GM12878 (cell line): ENCODE data around the gene RALGPS1. TPM values are rescaled to one million over a fixed set of nuclear protein-coding genes. Genes with fewer than 3 reads are reported as not detected.

Source experiments
- ATAC-seq: fragments of 200-7000 bp; cut with Tn5 transposase; 3 replicates; pipeline ENCODE4 v1.9.1; 2020; ENCODE audit warnings: mild to moderate bottlenecking, moderate library complexity
- BruUV-seq: library from RNA; stranded (reverse); fragments of 400-500 nt; replicated peaks from 2 replicates; lab custom pipeline; 2021; lab: Mats Ljungman, UMichigan
- CTCF ChIA-PET: fragments of 300-600 bp; sonication (Branson Sonifier 250); formaldehyde crosslinking; extraction: SDS; loops from one replicate; lab custom pipeline; 2021; ENCODE audit warnings: inconsistent platforms; lab: Yijun Ruan, JAX
- POLR2A ChIA-PET: fragments of 350-600 bp; formaldehyde crosslinking; extraction: SDS; loops from one replicate; lab custom pipeline; 2021; ENCODE audit warnings: inconsistent platforms; lab: Charles Lee
- RAD21 ChIA-PET: fragments of 300-600 bp; sonication (Branson Sonifier 250); formaldehyde crosslinking; loops from one replicate; lab custom pipeline; 2023; ENCODE audit warnings: antibody characterized with exemption; ENCODE audit not compliant: unreplicated experiment; lab: Charles Lee
- SMC1A ChIA-PET: fragments of 300-600 bp; sonication (Branson Sonifier 250); formaldehyde crosslinking; loops from one replicate; lab custom pipeline; 2023; ENCODE audit not compliant: unreplicated experiment, uncharacterized antibody; lab: Charles Lee
- DNase-seq: peaks from one replicate; pipeline ENCODE4 v3.0.0-alpha.2; 2011; ENCODE audit warnings: low read depth, low spot score
- FAIRE-seq: peaks from 3 replicates; lab custom pipeline; 2011; peaks lifted over from hg19 to GRCh38; lab: Jason Lieb, UNC
- H2AFZ ChIP-seq: 2 replicates; pipeline ENCODE4 v1.6.0; 2011; ENCODE audit warnings: low read depth, low read length, control low read depth; ENCODE audit not compliant: control insufficient read depth
- H3K27ac ChIP-seq: 2 replicates; pipeline ENCODE4 v1.5.1; 2011; ENCODE audit warnings: control low read depth; ENCODE audit not compliant: control insufficient read depth, insufficient read depth
- H3K27me3 ChIP-seq, 2 experiments: replicated peaks in 1 of 2; 2 replicates each; pipeline versions ENCODE4 v1.6.0 to v1.6.1; 2011; ENCODE audit warnings: low read length in 1 of 2; ENCODE audit not compliant: control insufficient read depth in 2 of 2, insufficient read depth in 2 of 2
- H3K36me3 ChIP-seq, 2 experiments: 2 replicates each; pipeline ENCODE4 v1.5.1; 2011; ENCODE audit warnings: low read length in 1 of 2; ENCODE audit not compliant: control insufficient read depth in 2 of 2, insufficient read depth in 2 of 2
- H3K4me1 ChIP-seq: 2 replicates; pipeline ENCODE4 v1.6.1; 2011; ENCODE audit warnings: mild to moderate bottlenecking, low read length, moderate library complexity, mixed read lengths; ENCODE audit not compliant: control insufficient read depth, insufficient read depth
- H3K4me2 ChIP-seq: 2 replicates; pipeline ENCODE4 v1.6.0; 2011; ENCODE audit warnings: control low read depth; ENCODE audit not compliant: control insufficient read depth, insufficient read depth
- H3K4me3 ChIP-seq: fragments of 200-600 bp; sonication (generic); 2 replicates; pipeline ENCODE4 v1.5.1; 2016
- H3K79me2 ChIP-seq: 2 replicates; pipeline ENCODE4 v1.6.0; 2011; ENCODE audit warnings: low read length; ENCODE audit not compliant: control insufficient read depth, insufficient read depth
- H3K9ac ChIP-seq: 2 replicates; pipeline ENCODE4 v1.8.0; 2011; ENCODE audit warnings: low read length, control low read depth, mixed read lengths; ENCODE audit not compliant: control insufficient read depth, insufficient read depth
- H3K9me3 ChIP-seq: replicated peaks from 3 replicates; pipeline ENCODE4 v1.5.1; 2011; ENCODE audit warnings: mild to moderate bottlenecking, low read length; ENCODE audit not compliant: control insufficient read depth, insufficient read depth
- H4K20me1 ChIP-seq: 2 replicates; pipeline ENCODE4 v1.6.0; 2011; ENCODE audit not compliant: control insufficient read depth, insufficient read depth
- CBX5 ChIP-seq: sonication (generic); IDR thresholded peaks from 2 replicates; pipeline ENCODE4 v1.6.1; 2016; ENCODE audit warnings: low read depth, moderate library complexity, mild to moderate bottlenecking, inconsistent platforms
- JUNB ChIP-seq: IDR thresholded peaks from 2 replicates; pipeline ENCODE4 v1.6.1; 2016; ENCODE audit warnings: antibody characterized with exemption, mild to moderate bottlenecking
- RELA ChIP-seq: fragments of 450-650 bp; IDR thresholded peaks from 2 replicates; pipeline ENCODE4 v1.8.0; 2014; ENCODE audit warnings: borderline replicate concordance; ENCODE audit not compliant: partially characterized antibody
- SIN3A ChIP-seq: IDR thresholded peaks from 2 replicates; pipeline ENCODE4 v1.6.1; 2012; ENCODE audit warnings: low read depth, low read length, improper control_type of control experiment
- STAT1 ChIP-seq: fragments of 450-650 bp; conservative IDR thresholded peaks from 2 replicates; pipeline ENCODE4 v1.6.1; 2014; ENCODE audit warnings: antibody characterized with exemption, mild to moderate bottlenecking
- YY1 ChIP-seq: IDR thresholded peaks from 2 replicates; pipeline ENCODE4 v1.6.1; 2011; ENCODE audit warnings: low read depth, mild to moderate bottlenecking, low read length
- ZNF217 ChIP-seq: fragments of 450-650 bp; IDR thresholded peaks from 2 replicates; pipeline ENCODE4 v1.6.1; 2017; ENCODE audit warnings: antibody characterized with exemption, mild to moderate bottlenecking
- whole genome bisulfite sequencing: methylation state at CpG from one replicate; pipeline ENCODE4 v1.1.6; 2016; ENCODE audit warnings: low lambda C conversion rate; ENCODE audit not compliant: insufficient replicate concordance, insufficient coverage; ENCODE audit errors: missing lambda C conversion rate; 5-methylcytosine and 5-hydroxymethylcytosine counted together
- in situ Hi-C: fragments of 300-500 bp; cut with MboI; formaldehyde crosslinking; loops from 9 replicates; pipeline ENCODE4 v1.14.3; 2018; ENCODE audit warnings: mixed read lengths
- intact Hi-C: fragments of 100-400 bp; cut with micrococcal nuclease; formaldehyde crosslinking; loops from one replicate; pipeline ENCODE4 v1.14.2; 2022; ENCODE audit not compliant: unreplicated experiment
- polyA plus RNA-seq, 11 experiments: library from polyadenylated mRNA; depleted of rRNA in 4 of 11; unstranded in 6 of 11; stranded (reverse) in 5 of 11; fragments of >200 nt; fragmentation: Nextera tagmentation in 4 of 11; fragmentation: Illumina TruSeq in 1 of 11; extraction: Ambion mirVana in 4 of 11; extraction: Trizol in 1 of 11; gene quantifications; 1 replicate in 1 of 11; 2 replicates in 10 of 11; pipeline versions ENCODE4 v1.2.1 to v1.2.3, GENCODE V29; 2011 to 2016; ENCODE audit warnings: inconsistent platforms in 2 of 11, missing spikeins in 2 of 11, low read depth in 1 of 11
- total RNA-seq, 4 experiments: library from RNA; depleted of rRNA in 3 of 4; stranded (reverse); fragments of >200 nt in 3 of 4; fragmentation: Illumina TruSeq in 1 of 4; extraction: Trizol in 1 of 4; gene quantifications; 2 replicates each; pipeline versions ENCODE4 v1.2.1 to v1.2.3, GENCODE V29; 2013 to 2021
- TF ChIP-seq, protein P1 (sequence below): fragments of 450-650 bp; formaldehyde crosslinking; IDR thresholded peaks from 2 replicates; pipeline ENCODE4 v1.4.0; 2020; ENCODE audit warnings: mild to moderate bottlenecking, moderate library complexity
- TF ChIP-seq, protein P2 (sequence below): fragments of 450-650 bp; IDR thresholded peaks from 2 replicates; pipeline ENCODE4 v1.6.1; 2017; ENCODE audit warnings: mild to moderate bottlenecking, low read depth, inconsistent platforms; ENCODE audit not compliant: poor library complexity, severe bottlenecking
- TF ChIP-seq, protein P3 (sequence below): fragments of 450-650 bp; IDR thresholded peaks from 2 replicates; pipeline ENCODE4 v1.6.1; 2017; ENCODE audit warnings: borderline replicate concordance
- TF ChIP-seq, protein P4 (sequence below): fragments of 150-350 bp; IDR thresholded peaks from 2 replicates; pipeline ENCODE4 v1.6.1; 2014; ENCODE audit warnings: mild to moderate bottlenecking, low read depth, low read length
- TF ChIP-seq, protein P5 (sequence below): IDR thresholded peaks from 2 replicates; pipeline ENCODE4 v1.6.1; 2011; ENCODE audit warnings: low read depth, low read length, improper control_type of control experiment, borderline replicate concordance

RALGPS1 gene
- total and polyA plus RNA-seq, 10 of the 15 experiments (the other 5 are each of a cell fraction or from before 2014, with no cell fraction given) = 0.13 to 5.6 (median 2.7) TPM

DNA sequence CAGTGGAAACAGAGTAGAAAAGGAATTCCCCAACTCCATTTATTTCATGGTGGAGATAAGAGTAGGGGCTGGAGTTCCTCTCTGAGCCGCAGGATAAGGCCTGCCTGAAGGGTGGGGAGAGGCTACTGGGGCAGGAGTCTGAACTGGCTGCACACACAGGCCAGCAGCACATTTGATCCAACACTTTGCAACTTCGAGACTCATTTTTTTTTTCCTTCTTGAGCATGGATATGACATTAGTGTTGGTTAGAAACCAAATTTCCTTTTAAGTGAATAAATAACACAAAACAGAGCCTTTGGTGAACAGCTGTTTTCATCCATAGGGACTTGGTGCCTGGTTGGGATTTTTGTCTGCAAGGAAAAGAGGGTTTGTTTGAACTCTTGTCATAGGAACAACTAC, 76.6 kb downstream of the RALGPS1 start:
- in situ Hi-C loops = no loop called here
- Histone ChIP-seq H3K36me3 (no peaks in the 10 kb centered on the region), H3K4me1 (peaks cover 10% of the 10 kb centered on the region), H3K4me3 (no peak overlapping the region), H3K79me2 (no peaks in the 10 kb centered on the region), H3K27ac (no peak overlapping the region), H4K20me1 (no peaks in the 10 kb centered on the region), H3K4me2 (no peak overlapping the region), H3K9ac (no peak overlapping the region), H3K9me3 (peaks cover 4% of the 10 kb centered on the region; the same call in 2 of the 3 replicates), H2AFZ (no peak overlapping the region), H3K27me3 (no peaks in the 10 kb centered on the region)
- WGBS = 48% methylated on average over 2 of the region's 2 CpGs
- ChIA-PET POLR2A (interaction anchor here (0.7 kb wide), 1 partner anchor 68 kb away, joined by 3 read pairs; no protein-coding TSS in a partner anchor), SMC1A (interaction anchor here (1.6 kb wide), 1 partner anchor 14 kb away, joined by 8 read pairs; no protein-coding TSS in a partner anchor), RAD21 (interaction anchor here (0.9 kb wide), 1 partner anchor 179 kb away, joined by 3 read pairs; no protein-coding TSS in a partner anchor), CTCF (interaction anchor here (1.0 kb wide), 1 partner anchor 187 kb away, joined by 3 read pairs; no protein-coding TSS in a partner anchor)
- FAIRE-seq = no peak
- no peak for DNase-seq
- TF ChIP-seq, protein P1, sequence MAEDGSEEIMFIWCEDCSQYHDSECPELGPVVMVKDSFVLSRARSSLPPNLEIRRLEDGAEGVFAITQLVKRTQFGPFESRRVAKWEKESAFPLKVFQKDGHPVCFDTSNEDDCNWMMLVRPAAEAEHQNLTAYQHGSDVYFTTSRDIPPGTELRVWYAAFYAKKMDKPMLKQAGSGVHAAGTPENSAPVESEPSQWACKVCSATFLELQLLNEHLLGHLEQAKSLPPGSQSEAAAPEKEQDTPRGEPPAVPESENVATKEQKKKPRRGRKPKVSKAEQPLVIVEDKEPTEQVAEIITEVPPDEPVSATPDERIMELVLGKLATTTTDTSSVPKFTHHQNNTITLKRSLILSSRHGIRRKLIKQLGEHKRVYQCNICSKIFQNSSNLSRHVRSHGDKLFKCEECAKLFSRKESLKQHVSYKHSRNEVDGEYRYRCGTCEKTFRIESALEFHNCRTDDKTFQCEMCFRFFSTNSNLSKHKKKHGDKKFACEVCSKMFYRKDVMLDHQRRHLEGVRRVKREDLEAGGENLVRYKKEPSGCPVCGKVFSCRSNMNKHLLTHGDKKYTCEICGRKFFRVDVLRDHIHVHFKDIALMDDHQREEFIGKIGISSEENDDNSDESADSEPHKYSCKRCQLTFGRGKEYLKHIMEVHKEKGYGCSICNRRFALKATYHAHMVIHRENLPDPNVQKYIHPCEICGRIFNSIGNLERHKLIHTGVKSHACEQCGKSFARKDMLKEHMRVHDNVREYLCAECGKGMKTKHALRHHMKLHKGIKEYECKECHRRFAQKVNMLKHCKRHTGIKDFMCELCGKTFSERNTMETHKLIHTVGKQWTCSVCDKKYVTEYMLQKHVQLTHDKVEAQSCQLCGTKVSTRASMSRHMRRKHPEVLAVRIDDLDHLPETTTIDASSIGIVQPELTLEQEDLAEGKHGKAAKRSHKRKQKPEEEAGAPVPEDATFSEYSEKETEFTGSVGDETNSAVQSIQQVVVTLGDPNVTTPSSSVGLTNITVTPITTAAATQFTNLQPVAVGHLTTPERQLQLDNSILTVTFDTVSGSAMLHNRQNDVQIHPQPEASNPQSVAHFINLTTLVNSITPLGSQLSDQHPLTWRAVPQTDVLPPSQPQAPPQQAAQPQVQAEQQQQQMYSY = no peak
- TF ChIP-seq ZNF217 = no peak
- no peak for TF ChIP-seq CBX5
- no peak for TF ChIP-seq SIN3A
- no peak for TF ChIP-seq YY1
- TF ChIP-seq STAT1 = no peak
- TF ChIP-seq, protein P2, sequence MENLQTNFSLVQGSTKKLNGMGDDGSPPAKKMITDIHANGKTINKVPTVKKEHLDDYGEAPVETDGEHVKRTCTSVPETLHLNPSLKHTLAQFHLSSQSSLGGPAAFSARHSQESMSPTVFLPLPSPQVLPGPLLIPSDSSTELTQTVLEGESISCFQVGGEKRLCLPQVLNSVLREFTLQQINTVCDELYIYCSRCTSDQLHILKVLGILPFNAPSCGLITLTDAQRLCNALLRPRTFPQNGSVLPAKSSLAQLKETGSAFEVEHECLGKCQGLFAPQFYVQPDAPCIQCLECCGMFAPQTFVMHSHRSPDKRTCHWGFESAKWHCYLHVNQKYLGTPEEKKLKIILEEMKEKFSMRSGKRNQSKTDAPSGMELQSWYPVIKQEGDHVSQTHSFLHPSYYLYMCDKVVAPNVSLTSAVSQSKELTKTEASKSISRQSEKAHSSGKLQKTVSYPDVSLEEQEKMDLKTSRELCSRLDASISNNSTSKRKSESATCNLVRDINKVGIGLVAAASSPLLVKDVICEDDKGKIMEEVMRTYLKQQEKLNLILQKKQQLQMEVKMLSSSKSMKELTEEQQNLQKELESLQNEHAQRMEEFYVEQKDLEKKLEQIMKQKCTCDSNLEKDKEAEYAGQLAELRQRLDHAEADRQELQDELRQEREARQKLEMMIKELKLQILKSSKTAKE = no peak
- no peak for TF ChIP-seq JUNB
- TF ChIP-seq, protein P3, sequence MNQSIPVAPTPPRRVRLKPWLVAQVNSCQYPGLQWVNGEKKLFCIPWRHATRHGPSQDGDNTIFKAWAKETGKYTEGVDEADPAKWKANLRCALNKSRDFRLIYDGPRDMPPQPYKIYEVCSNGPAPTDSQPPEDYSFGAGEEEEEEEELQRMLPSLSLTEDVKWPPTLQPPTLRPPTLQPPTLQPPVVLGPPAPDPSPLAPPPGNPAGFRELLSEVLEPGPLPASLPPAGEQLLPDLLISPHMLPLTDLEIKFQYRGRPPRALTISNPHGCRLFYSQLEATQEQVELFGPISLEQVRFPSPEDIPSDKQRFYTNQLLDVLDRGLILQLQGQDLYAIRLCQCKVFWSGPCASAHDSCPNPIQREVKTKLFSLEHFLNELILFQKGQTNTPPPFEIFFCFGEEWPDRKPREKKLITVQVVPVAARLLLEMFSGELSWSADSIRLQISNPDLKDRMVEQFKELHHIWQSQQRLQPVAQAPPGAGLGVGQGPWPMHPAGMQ = no peak
- TF ChIP-seq, protein P4, sequence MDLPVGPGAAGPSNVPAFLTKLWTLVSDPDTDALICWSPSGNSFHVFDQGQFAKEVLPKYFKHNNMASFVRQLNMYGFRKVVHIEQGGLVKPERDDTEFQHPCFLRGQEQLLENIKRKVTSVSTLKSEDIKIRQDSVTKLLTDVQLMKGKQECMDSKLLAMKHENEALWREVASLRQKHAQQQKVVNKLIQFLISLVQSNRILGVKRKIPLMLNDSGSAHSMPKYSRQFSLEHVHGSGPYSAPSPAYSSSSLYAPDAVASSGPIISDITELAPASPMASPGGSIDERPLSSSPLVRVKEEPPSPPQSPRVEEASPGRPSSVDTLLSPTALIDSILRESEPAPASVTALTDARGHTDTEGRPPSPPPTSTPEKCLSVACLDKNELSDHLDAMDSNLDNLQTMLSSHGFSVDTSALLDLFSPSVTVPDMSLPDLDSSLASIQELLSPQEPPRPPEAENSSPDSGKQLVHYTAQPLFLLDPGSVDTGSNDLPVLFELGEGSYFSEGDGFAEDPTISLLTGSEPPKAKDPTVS = no peak
- no peak for TF ChIP-seq RELA
- TF ChIP-seq, protein P5, sequence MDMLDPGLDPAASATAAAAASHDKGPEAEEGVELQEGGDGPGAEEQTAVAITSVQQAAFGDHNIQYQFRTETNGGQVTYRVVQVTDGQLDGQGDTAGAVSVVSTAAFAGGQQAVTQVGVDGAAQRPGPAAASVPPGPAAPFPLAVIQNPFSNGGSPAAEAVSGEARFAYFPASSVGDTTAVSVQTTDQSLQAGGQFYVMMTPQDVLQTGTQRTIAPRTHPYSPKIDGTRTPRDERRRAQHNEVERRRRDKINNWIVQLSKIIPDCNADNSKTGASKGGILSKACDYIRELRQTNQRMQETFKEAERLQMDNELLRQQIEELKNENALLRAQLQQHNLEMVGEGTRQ = no peak
- BruUV-seq = no TSS peak
- no peak for ATAC-seq
- intact Hi-C loops = no loop called here
